IMR-90 (cell line): ENCODE measurements around the gene RFK. TPM values are rescaled to one million over a fixed set of nuclear protein-coding genes. Genes with fewer than 3 reads are reported as not detected.

Experiments used
- ATAC-seq: fragments of 200-7000 bp; cut with Tn5 transposase; 2 replicates; pipeline ENCODE4 v1.9.1; 2020; ENCODE audit warnings: low read depth, mild to moderate bottlenecking, moderate library complexity
- BruUV-seq: library from RNA; stranded (reverse); fragments of 400-500 nt; replicated peaks from 2 replicates; lab custom pipeline; 2021; lab: Mats Ljungman, UMichigan
- CTCF ChIA-PET: fragments of 300-600 bp; formaldehyde crosslinking; extraction: SDS; loops from one replicate; lab custom pipeline; 2021; ENCODE audit warnings: antibody characterized with exemption; lab: Yijun Ruan, JAX
- POLR2A ChIA-PET: fragments of 300-600 bp; sonication (Branson Sonifier 250); formaldehyde crosslinking; loops from one replicate; lab custom pipeline; 2022; ENCODE audit warnings: antibody characterized with exemption; ENCODE audit not compliant: unreplicated experiment; lab: Charles Lee
- DNase-seq: peaks from one replicate; pipeline ENCODE4 v3.0.0; 2013
- H2AFZ ChIP-seq: replicated peaks from 2 replicates; pipeline ENCODE3; 2013; ENCODE audit warnings: low read length, mild to moderate bottlenecking; ENCODE audit not compliant: poor library complexity
- H2AK5ac ChIP-seq: 2 replicates; pipeline ENCODE4 v1.6.1; 2013; ENCODE audit warnings: low read depth, low read length, inconsistent platforms
- H2AK9ac ChIP-seq: replicated peaks from 2 replicates; pipeline ENCODE3; 2013; ENCODE audit warnings: mild to moderate bottlenecking, low read depth, low read length, moderate library complexity; ENCODE audit not compliant: poor library complexity
- H2BK120ac ChIP-seq: 2 replicates; pipeline ENCODE4 v1.6.1; 2013; ENCODE audit warnings: low read depth, low read length, inconsistent platforms
- H2BK15ac ChIP-seq: 3 replicates; pipeline ENCODE4 v1.6.1; 2013; ENCODE audit warnings: low read depth, low read length, inconsistent platforms
- H2BK20ac ChIP-seq: 2 replicates; pipeline ENCODE4 v1.6.1; 2013; ENCODE audit warnings: low read depth, mild to moderate bottlenecking, inconsistent platforms, low read length, moderate library complexity
- H2BK5ac ChIP-seq: 2 replicates; pipeline ENCODE4 v1.6.1; 2013; ENCODE audit warnings: mild to moderate bottlenecking, low read depth, low read length, inconsistent platforms; ENCODE audit not compliant: poor library complexity, severe bottlenecking
- H3K14ac ChIP-seq: replicated peaks from 2 replicates; pipeline ENCODE4 v1.6.1; 2013; ENCODE audit warnings: low read depth, low read length, inconsistent platforms
- H3K18ac ChIP-seq: 2 replicates; pipeline ENCODE4 v1.6.1; 2013; ENCODE audit warnings: low read depth, low read length, control low read depth
- H3K23ac ChIP-seq: 2 replicates; pipeline ENCODE4 v1.6.1; 2013; ENCODE audit warnings: low read depth, low read length, inconsistent platforms
- H3K27ac ChIP-seq: 2 replicates; pipeline ENCODE4 v1.5.1; 2013; ENCODE audit warnings: mild to moderate bottlenecking, control low read depth, low read length; ENCODE audit not compliant: insufficient read depth
- H3K27me3 ChIP-seq: 2 replicates; pipeline ENCODE4 v1.6.1; 2013; ENCODE audit warnings: low read length; ENCODE audit not compliant: control insufficient read depth, insufficient read depth
- H3K36me3 ChIP-seq: 2 replicates; pipeline ENCODE4 v1.6.1; 2013; ENCODE audit warnings: low read length, mixed read lengths; ENCODE audit not compliant: control insufficient read depth, insufficient read depth
- H3K4ac ChIP-seq: 2 replicates; pipeline ENCODE4 v1.6.1; 2013; ENCODE audit warnings: low read depth, low read length, inconsistent platforms
- H3K4me1 ChIP-seq: 2 replicates; pipeline ENCODE4 v1.6.1; 2013; ENCODE audit warnings: low read length, mixed read lengths; ENCODE audit not compliant: control insufficient read depth, insufficient read depth
- H3K4me2 ChIP-seq: 2 replicates; pipeline ENCODE4 v1.6.1; 2013; ENCODE audit warnings: low read depth, mild to moderate bottlenecking, control low read depth, low read length, moderate library complexity
- H3K4me3 ChIP-seq: 2 replicates; pipeline ENCODE4 v1.5.1; 2013; ENCODE audit warnings: low read depth, mild to moderate bottlenecking, control low read depth, low read length, moderate library complexity; ENCODE audit not compliant: insufficient read depth
- H3K56ac ChIP-seq: 2 replicates; pipeline ENCODE4 v1.6.1; 2013; ENCODE audit warnings: low read length, inconsistent platforms; ENCODE audit not compliant: insufficient read depth; ENCODE audit errors: extremely low read depth
- H3K79me1 ChIP-seq, 2 experiments: 2 replicates each; pipeline ENCODE4 v1.6.1; 2013; ENCODE audit warnings: low read length in 2 of 2, inconsistent platforms in 1 of 2, low read depth in 1 of 2
- H3K9ac ChIP-seq: 2 replicates; pipeline ENCODE4 v1.6.1; 2013; ENCODE audit warnings: low read depth, low read length, control low read depth
- H3K9me1 ChIP-seq: 2 replicates; pipeline ENCODE4 v1.6.1; 2013; ENCODE audit warnings: low read length, inconsistent platforms; ENCODE audit not compliant: insufficient read depth
- H3K9me3 ChIP-seq: 2 replicates; pipeline ENCODE4 v1.6.1; 2013; ENCODE audit warnings: low read length; ENCODE audit not compliant: control insufficient read depth, insufficient read depth
- H4K20me1 ChIP-seq: 2 replicates; pipeline ENCODE4 v1.6.1; 2013; ENCODE audit warnings: low read length, inconsistent platforms; ENCODE audit not compliant: insufficient read depth
- H4K5ac ChIP-seq: 2 replicates; pipeline ENCODE4 v1.6.1; 2013; ENCODE audit warnings: mild to moderate bottlenecking, low read depth, low read length, control low read depth
- H4K8ac ChIP-seq, 2 experiments: 2 replicates each; pipeline ENCODE4 v1.6.1; 2013; ENCODE audit warnings: low read depth in 2 of 2, low read length in 2 of 2, control low read depth in 1 of 2, inconsistent platforms in 1 of 2
- H4K91ac ChIP-seq: 2 replicates; pipeline ENCODE4 v1.6.1; 2013; ENCODE audit warnings: low read depth, low read length, inconsistent platforms; ENCODE audit not compliant: insufficient read depth
- BHLHE40 ChIP-seq: fragments of 150-350 bp; IDR thresholded peaks from 2 replicates; pipeline ENCODE4 v1.6.1; 2016; ENCODE audit warnings: mild to moderate bottlenecking, low read depth, low read length
- MXI1 ChIP-seq: IDR thresholded peaks from 2 replicates; pipeline ENCODE4 v1.6.1; 2012; ENCODE audit warnings: low read depth, mild to moderate bottlenecking, low read length, moderate library complexity, borderline replicate concordance
- POLR2A ChIP-seq: IDR thresholded peaks from 2 replicates; pipeline ENCODE4 v1.6.1; 2012; ENCODE audit warnings: mild to moderate bottlenecking, low read depth, low read length
- RAD21 ChIP-seq: IDR thresholded peaks from 2 replicates; pipeline ENCODE4 v1.6.1; 2012; ENCODE audit warnings: low read length, improper control_type of control experiment
- WGBS, 2 experiments: methylation state at CpG; one replicate each; pipeline versions ENCODE4 v1.1.5 to v1.1.7; 2013; ENCODE audit warnings: missing lambda C conversion rate in 2 of 2; ENCODE audit not compliant: insufficient read length in 1 of 2; ENCODE audit errors: extremely low coverage in 2 of 2; 5-methylcytosine and 5-hydroxymethylcytosine counted together
- dilution Hi-C: fragments of 300-500 bp; cut with HindIII; formaldehyde crosslinking; loops from one replicate; pipeline ENCODE4 v1.14.3; 2018; ENCODE audit warnings: low sequenced_read_pairs; ENCODE audit not compliant: unreplicated experiment
- in situ Hi-C: fragments of 300-500 bp; cut with MboI; formaldehyde crosslinking; loops from 3 replicates; pipeline ENCODE4 v1.14.3; 2019; ENCODE audit warnings: low sequenced_read_pairs, inconsistent platforms, mixed read lengths
- intact Hi-C: fragments of 100-400 bp; cut with micrococcal nuclease; formaldehyde crosslinking; loops from 2 replicates; pipeline ENCODE4 v1.10.0; 2022
- polyA plus RNA-seq, 3 experiments: library from polyadenylated mRNA; depleted of rRNA; stranded (reverse); fragments of >200 nt; gene quantifications; 2 replicates each; pipeline ENCODE4 v1.2.3, GENCODE V29; 2012; ENCODE audit warnings: low replicate concordance in 1 of 3
- total RNA-seq: library from RNA; depleted of rRNA; stranded (reverse); fragments of >200 nt; gene quantifications from 2 replicates; pipeline ENCODE4 v1.2.3, GENCODE V29; 2012
- TF ChIP-seq, protein P1 (sequence below): conservative IDR thresholded peaks from 2 replicates; pipeline ENCODE4 v1.5.1; 2012; ENCODE audit warnings: mild to moderate bottlenecking, low read depth, low read length, improper control_type of control experiment
- TF ChIP-seq, protein P2 (sequence below): fragments of 150-350 bp; IDR thresholded peaks from 2 replicates; pipeline ENCODE4 v1.6.1; 2017; ENCODE audit warnings: mild to moderate bottlenecking, antibody characterized with exemption, low read length, low read depth

The RFK gene
- total and polyA plus RNA-seq, 2 of the 4 experiments (the other 2 are of a cell fraction), result 10.3 to 13.8 TPM

DNA sequence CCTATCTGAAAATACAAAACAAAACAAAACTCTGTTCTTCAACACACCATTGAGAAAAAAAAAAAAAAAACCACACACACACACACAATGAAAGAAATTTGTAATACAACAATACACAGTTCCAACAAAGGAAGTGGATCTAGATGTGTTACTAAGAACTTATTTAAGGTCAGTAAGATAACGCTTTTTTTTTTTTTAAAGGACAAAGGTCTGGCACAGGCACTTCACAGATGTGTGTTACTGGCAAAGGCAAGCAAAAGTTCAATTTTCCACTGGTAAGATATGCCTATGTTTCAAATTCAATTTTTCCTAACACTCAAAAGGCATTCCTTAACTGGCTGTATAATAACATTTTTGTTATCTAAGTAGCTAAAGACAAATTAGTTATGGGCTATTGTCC is 3.6 kb downstream of the RFK start:
- in situ Hi-C loops (no loop called here), dilution Hi-C loops (no loop called here), intact Hi-C loops (loop anchor here (5.0 kb wide), 2 partner anchors 68 to 498 kb away; partner anchors contain the start of gene PCSK5)
- no peak for ATAC-seq
- no peak overlapping the region for H3K14ac ChIP-seq
- no peak overlapping the region for H3K4me3 ChIP-seq
- H3K9ac ChIP-seq, result no peak overlapping the region
- H2AK5ac ChIP-seq, result no peak overlapping the region
- H2AK9ac ChIP-seq, result no peak overlapping the region
- H3K18ac ChIP-seq, result no peak overlapping the region
- no peak overlapping the region for H2BK20ac ChIP-seq
- H3K27ac ChIP-seq, result no peak overlapping the region
- no peak overlapping the region for H4K5ac ChIP-seq
- no peak overlapping the region for H3K4me2 ChIP-seq
- H2BK15ac ChIP-seq, result no peak overlapping the region
- H2AFZ ChIP-seq, result no peak overlapping the region
- no peak overlapping the region for H2BK5ac ChIP-seq
- H3K56ac ChIP-seq, result no peak overlapping the region
- no peak overlapping the region for H4K8ac ChIP-seq
- H3K23ac ChIP-seq, result no peak overlapping the region
- H3K79me1 ChIP-seq, result peaks cover 14 to 38% of the 10 kb centered on the region in 2 experiments
- no peak for DNase-seq
- no peak overlapping the region for H4K91ac ChIP-seq
- H3K36me3 ChIP-seq, result peaks cover 9% of the 10 kb centered on the region; the same call in 1 of the 2 replicates
- no peak overlapping the region for H2BK120ac ChIP-seq
- H3K9me1 ChIP-seq, result peaks cover 3% of the 10 kb centered on the region; the same call in 1 of the 2 replicates
- TF ChIP-seq BHLHE40 (no peak), RAD21 (no peak), MXI1 (no peak), POLR2A (no peak)
- TF ChIP-seq, protein P1, sequence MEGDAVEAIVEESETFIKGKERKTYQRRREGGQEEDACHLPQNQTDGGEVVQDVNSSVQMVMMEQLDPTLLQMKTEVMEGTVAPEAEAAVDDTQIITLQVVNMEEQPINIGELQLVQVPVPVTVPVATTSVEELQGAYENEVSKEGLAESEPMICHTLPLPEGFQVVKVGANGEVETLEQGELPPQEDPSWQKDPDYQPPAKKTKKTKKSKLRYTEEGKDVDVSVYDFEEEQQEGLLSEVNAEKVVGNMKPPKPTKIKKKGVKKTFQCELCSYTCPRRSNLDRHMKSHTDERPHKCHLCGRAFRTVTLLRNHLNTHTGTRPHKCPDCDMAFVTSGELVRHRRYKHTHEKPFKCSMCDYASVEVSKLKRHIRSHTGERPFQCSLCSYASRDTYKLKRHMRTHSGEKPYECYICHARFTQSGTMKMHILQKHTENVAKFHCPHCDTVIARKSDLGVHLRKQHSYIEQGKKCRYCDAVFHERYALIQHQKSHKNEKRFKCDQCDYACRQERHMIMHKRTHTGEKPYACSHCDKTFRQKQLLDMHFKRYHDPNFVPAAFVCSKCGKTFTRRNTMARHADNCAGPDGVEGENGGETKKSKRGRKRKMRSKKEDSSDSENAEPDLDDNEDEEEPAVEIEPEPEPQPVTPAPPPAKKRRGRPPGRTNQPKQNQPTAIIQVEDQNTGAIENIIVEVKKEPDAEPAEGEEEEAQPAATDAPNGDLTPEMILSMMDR, result no peak
- TF ChIP-seq, protein P2, sequence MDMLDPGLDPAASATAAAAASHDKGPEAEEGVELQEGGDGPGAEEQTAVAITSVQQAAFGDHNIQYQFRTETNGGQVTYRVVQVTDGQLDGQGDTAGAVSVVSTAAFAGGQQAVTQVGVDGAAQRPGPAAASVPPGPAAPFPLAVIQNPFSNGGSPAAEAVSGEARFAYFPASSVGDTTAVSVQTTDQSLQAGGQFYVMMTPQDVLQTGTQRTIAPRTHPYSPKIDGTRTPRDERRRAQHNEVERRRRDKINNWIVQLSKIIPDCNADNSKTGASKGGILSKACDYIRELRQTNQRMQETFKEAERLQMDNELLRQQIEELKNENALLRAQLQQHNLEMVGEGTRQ, result no peak
- POLR2A ChIA-PET, result no interaction called here
- no peaks in the 10 kb centered on the region for H3K9me3 ChIP-seq
- no CpG with 5 or more reads among the region's 1 CpG for WGBS, 2 experiments
- no peaks in the 10 kb centered on the region for H3K27me3 ChIP-seq
- BruUV-seq, result no TSS peak
- peaks cover 2% of the 10 kb centered on the region for H3K4me1 ChIP-seq
- no peak overlapping the region for H3K4ac ChIP-seq
- CTCF ChIA-PET, result interaction anchor here (0.7 to 0.9 kb wide), 2 partner anchors 11 to 221 kb away, joined by 3 to 4 read pairs; no protein-coding TSS in a partner anchor
- H4K20me1 ChIP-seq, result no peaks in the 10 kb centered on the region
